ENCODE results near the gene SPATA17.
A peak's percentile ranks its signal among the peaks of the same experiment; 100 is the strongest.

The SPATA17 gene

DNA sequence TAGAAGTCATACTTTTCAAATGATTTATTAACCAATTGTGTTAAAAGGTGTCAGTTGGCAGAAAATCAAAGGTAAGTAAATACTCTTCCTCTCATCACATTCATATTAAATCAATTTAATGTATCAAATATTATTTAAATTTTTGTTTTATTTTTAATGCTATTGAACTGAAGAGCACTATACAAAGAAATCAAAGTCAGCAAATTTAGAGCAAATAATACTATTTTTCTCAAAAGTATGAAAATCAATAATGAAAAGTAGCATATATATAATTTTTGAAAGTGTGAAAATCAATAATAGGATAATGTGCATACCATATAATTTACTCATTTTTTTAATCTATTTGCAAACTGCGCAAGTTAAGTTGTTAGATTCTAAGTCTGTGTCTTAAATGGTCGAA lies 181.0 kb downstream of the SPATA17 start:
- no peak overlapping the region for H3K18ac ChIP-seq (ENCODE audit: low read depth in 1 of 2, low read length in 2 of 2)
- no peak overlapping the region for H2BK120ac ChIP-seq (ENCODE audit: low read depth, low read length)
- no peak overlapping the region for H2BK15ac ChIP-seq (ENCODE audit: low read depth, poor library complexity, severe bottlenecking)
- H2BK12ac ChIP-seq (ENCODE audit: low read length in 2 of 2) = no peak overlapping the region
- no peak overlapping the region for H3K9ac ChIP-seq (ENCODE audit: low read length)
- H3K79me1 ChIP-seq (replicated peaks; ENCODE audit: low read length, poor library complexity, severe bottlenecking) = no peaks in the 10 kb centered on the region
- H2BK5ac ChIP-seq (ENCODE audit: low read depth, low read length, poor library complexity, severe bottlenecking) = no peak overlapping the region
- H2AFZ ChIP-seq (ENCODE audit: low read depth, low read length) = no peak overlapping the region
- no CpG with 5 or more reads among the region's 2 CpGs for WGBS
- H3K9me3 ChIP-seq (ENCODE audit: control insufficient read depth, low read length) = peaks cover 14% of the 10 kb centered on the region
- no peak overlapping the region for H3K4me3 ChIP-seq (ENCODE audit: insufficient read depth in 1 of 2, low read depth in 1 of 2, low read length in 2 of 2)
- H3K36me3 ChIP-seq (ENCODE audit: control insufficient read depth in 1 of 2, insufficient read depth in 2 of 2, low read depth in 1 of 2, low read length in 2 of 2) = no peaks in the 10 kb centered on the region
- no peak overlapping the region for H3K14ac ChIP-seq (ENCODE audit: low read length in 2 of 2)
- no peak overlapping the region for H2AK5ac ChIP-seq (ENCODE audit: low read length, severe bottlenecking)
- no peaks in the 10 kb centered on the region for H3K27me3 ChIP-seq (ENCODE audit: control insufficient read depth in 1 of 2, insufficient read depth in 1 of 2, low read length in 2 of 2)
- DNase-seq = no peak
- no peaks in the 10 kb centered on the region for H3K4me1 ChIP-seq (ENCODE audit: control insufficient read depth, insufficient read depth, low read depth, low read length)
- no peak overlapping the region for H3K27ac ChIP-seq (ENCODE audit: low read length, poor library complexity, severe bottlenecking)
- no peak overlapping the region for H4K8ac ChIP-seq (ENCODE audit: low read length)
- H3K23ac ChIP-seq (ENCODE audit: low read length in 2 of 2) = no peak overlapping the region
- H4K91ac ChIP-seq (ENCODE audit: low read length) = no peak overlapping the region
- H3K4me2 ChIP-seq (ENCODE audit: low read length, poor library complexity, severe bottlenecking) = no peak overlapping the region
- no peak overlapping the region for H3K4ac ChIP-seq (ENCODE audit: low read depth in 1 of 2, low read length in 2 of 2)

- H2BK12ac ChIP-seq (ENCODE audit: low read length in 2 of 2) = no peak overlapping the region
- H3K27me3 ChIP-seq (ENCODE audit: control insufficient read depth in 1 of 2, insufficient read depth in 1 of 2, low read length in 2 of 2) = no peaks in the 10 kb centered on the region
- H3K9ac ChIP-seq (ENCODE audit: low read length) = no peak overlapping the region
- H3K9me3 ChIP-seq (ENCODE audit: control insufficient read depth, low read length) = peaks cover 20% of the 10 kb centered on the region
- H3K36me3 ChIP-seq (ENCODE audit: control insufficient read depth in 1 of 2, insufficient read depth in 2 of 2, low read depth in 1 of 2, low read length in 2 of 2) = no peaks in the 10 kb centered on the region
- no peak overlapping the region for H2BK15ac ChIP-seq (ENCODE audit: low read depth, poor library complexity, severe bottlenecking)
- H3K14ac ChIP-seq (ENCODE audit: low read length in 2 of 2) = peak overlapping the region in 1 of 2 experiments; percentile 48
- no peak overlapping the region for H2AK5ac ChIP-seq (ENCODE audit: low read length, severe bottlenecking)
- H3K4ac ChIP-seq (ENCODE audit: low read depth in 1 of 2, low read length in 2 of 2) = no peak overlapping the region
- no peak overlapping the region for H2BK120ac ChIP-seq (ENCODE audit: low read depth, low read length)
- H3K27ac ChIP-seq (ENCODE audit: low read length, poor library complexity, severe bottlenecking) = no peak overlapping the region
- H3K79me1 ChIP-seq (replicated peaks; ENCODE audit: low read length, poor library complexity, severe bottlenecking) = no peaks in the 10 kb centered on the region
- H3K23ac ChIP-seq (ENCODE audit: low read length in 2 of 2) = no peak overlapping the region
- no peaks in the 10 kb centered on the region for H3K4me1 ChIP-seq (ENCODE audit: control insufficient read depth, insufficient read depth, low read depth, low read length)
- no peak overlapping the region for H3K18ac ChIP-seq (ENCODE audit: low read depth in 1 of 2, low read length in 2 of 2)
- H3K4me3 ChIP-seq (ENCODE audit: insufficient read depth in 1 of 2, low read depth in 1 of 2, low read length in 2 of 2) = no peak overlapping the region
- H4K8ac ChIP-seq (ENCODE audit: low read length) = no peak overlapping the region
- WGBS = 82% methylated on average over 3 of the region's 5 CpGs
- no peak overlapping the region for H4K91ac ChIP-seq (ENCODE audit: low read length)
- no peak for DNase-seq
- H2AFZ ChIP-seq (ENCODE audit: low read depth, low read length) = no peak overlapping the region
- H2BK5ac ChIP-seq (ENCODE audit: low read depth, low read length, poor library complexity, severe bottlenecking) = no peak overlapping the region
- no peak overlapping the region for H3K4me2 ChIP-seq (ENCODE audit: low read length, poor library complexity, severe bottlenecking)
Observed at GRCh38 chr1:217813031-217813430, 181.9 kb downstream of the SPATA17 start.

GRCh38 chr1:217837691-217838090 lies 206.5 kb downstream of the SPATA17 start:
- Histone ChIP-seq H3K14ac (ENCODE audit: low read length in 2 of 2) (no peak overlapping the region), H3K36me3 (ENCODE audit: control insufficient read depth in 1 of 2, insufficient read depth in 2 of 2, low read depth in 1 of 2, low read length in 2 of 2) (no peaks in the 10 kb centered on the region), H2AK5ac (ENCODE audit: low read length, severe bottlenecking) (no peak overlapping the region), H3K18ac (ENCODE audit: low read depth in 1 of 2, low read length in 2 of 2) (no peak overlapping the region), H3K9me3 (ENCODE audit: control insufficient read depth, low read length) (no peaks in the 10 kb centered on the region), H2BK15ac (ENCODE audit: low read depth, poor library complexity, severe bottlenecking) (no peak overlapping the region), H2AFZ (ENCODE audit: low read depth, low read length) (no peak overlapping the region), H2BK120ac (ENCODE audit: low read depth, low read length) (no peak overlapping the region), H3K4me1 (ENCODE audit: control insufficient read depth, insufficient read depth, low read depth, low read length) (no peaks in the 10 kb centered on the region), H3K4me3 (ENCODE audit: insufficient read depth in 1 of 2, low read depth in 1 of 2, low read length in 2 of 2) (no peak overlapping the region), H3K79me1 (replicated peaks; ENCODE audit: low read length, poor library complexity, severe bottlenecking) (no peaks in the 10 kb centered on the region), H3K4ac (ENCODE audit: low read depth in 1 of 2, low read length in 2 of 2) (no peak overlapping the region), H2BK5ac (ENCODE audit: low read depth, low read length, poor library complexity, severe bottlenecking) (no peak overlapping the region), H3K9ac (ENCODE audit: low read length) (no peak overlapping the region), H3K27ac (ENCODE audit: low read length, poor library complexity, severe bottlenecking) (no peak overlapping the region), H3K4me2 (ENCODE audit: low read length, poor library complexity, severe bottlenecking) (no peak overlapping the region), H4K91ac (ENCODE audit: low read length) (no peak overlapping the region), H3K23ac (ENCODE audit: low read length in 2 of 2) (no peak overlapping the region), H3K27me3 (ENCODE audit: control insufficient read depth in 1 of 2, insufficient read depth in 1 of 2, low read length in 2 of 2) (no peaks in the 10 kb centered on the region), H2BK12ac (ENCODE audit: low read length in 2 of 2) (no peak overlapping the region), H4K8ac (ENCODE audit: low read length) (no peak overlapping the region)
- DNase-seq = peak; percentile 12
- WGBS = no CpG with 5 or more reads among the region's 2 CpGs

DNA sequence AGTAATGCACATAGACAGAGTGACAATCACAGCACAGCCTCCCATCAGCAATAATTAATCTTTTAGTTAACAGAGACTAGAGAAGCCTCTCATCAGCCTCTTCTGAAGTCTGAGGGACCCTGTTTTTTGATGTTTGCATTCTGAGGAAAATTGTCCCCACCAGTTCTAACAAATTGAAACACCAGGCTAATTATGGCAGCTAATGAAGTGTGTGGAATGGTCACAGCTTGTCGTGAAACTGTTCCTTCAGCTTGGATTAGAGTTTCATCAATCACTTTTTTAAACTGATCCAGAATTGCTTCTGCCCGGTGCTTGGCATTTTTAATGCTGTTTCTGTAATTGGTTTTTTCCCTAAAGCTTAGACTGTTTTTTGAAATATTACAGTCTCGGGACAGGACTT lies 208.0 kb downstream of the SPATA17 start:
- Histone ChIP-seq H3K27ac (ENCODE audit: low read length, poor library complexity, severe bottlenecking) (no peak overlapping the region), H2AK5ac (ENCODE audit: low read length, severe bottlenecking) (no peak overlapping the region), H3K4ac (ENCODE audit: low read depth in 1 of 2, low read length in 2 of 2) (no peak overlapping the region), H3K4me3 (ENCODE audit: insufficient read depth in 1 of 2, low read depth in 1 of 2, low read length in 2 of 2) (no peak overlapping the region), H3K4me1 (ENCODE audit: control insufficient read depth, insufficient read depth, low read depth, low read length) (no peaks in the 10 kb centered on the region), H2BK15ac (ENCODE audit: low read depth, poor library complexity, severe bottlenecking) (no peak overlapping the region), H3K27me3 (ENCODE audit: control insufficient read depth in 1 of 2, insufficient read depth in 1 of 2, low read length in 2 of 2) (no peaks in the 10 kb centered on the region), H2BK120ac (ENCODE audit: low read depth, low read length) (no peak overlapping the region), H2AFZ (ENCODE audit: low read depth, low read length) (no peak overlapping the region), H3K23ac (ENCODE audit: low read length in 2 of 2) (no peak overlapping the region), H3K36me3 (ENCODE audit: control insufficient read depth in 1 of 2, insufficient read depth in 2 of 2, low read depth in 1 of 2, low read length in 2 of 2) (no peaks in the 10 kb centered on the region), H4K91ac (ENCODE audit: low read length) (no peak overlapping the region), H2BK12ac (ENCODE audit: low read length in 2 of 2) (no peak overlapping the region), H3K9me3 (ENCODE audit: control insufficient read depth, low read length) (no peaks in the 10 kb centered on the region), H3K79me1 (replicated peaks; ENCODE audit: low read length, poor library complexity, severe bottlenecking) (no peaks in the 10 kb centered on the region), H3K14ac (ENCODE audit: low read length in 2 of 2) (no peak overlapping the region), H3K9ac (ENCODE audit: low read length) (no peak overlapping the region), H2BK5ac (ENCODE audit: low read depth, low read length, poor library complexity, severe bottlenecking) (no peak overlapping the region), H3K4me2 (ENCODE audit: low read length, poor library complexity, severe bottlenecking) (no peak overlapping the region), H3K18ac (ENCODE audit: low read depth in 1 of 2, low read length in 2 of 2) (no peak overlapping the region), H4K8ac (ENCODE audit: low read length) (no peak overlapping the region)
- WGBS = 83% methylated on average over 2 of the region's 3 CpGs
- DNase-seq = no peak
